GM12878 (cell line): Measurements from ENCODE around the gene NCAM1.

ENCODE experiments used
- CBX3 ChIP-seq: fragments of 200-600 bp; sonication (generic); IDR thresholded peaks from 2 replicates; pipeline ENCODE4 v1.6.1; 2016; ENCODE audit warnings: low read depth, borderline replicate concordance
- CBX5 ChIP-seq: sonication (generic); IDR thresholded peaks from 2 replicates; pipeline ENCODE4 v1.6.1; 2016; ENCODE audit warnings: low read depth, moderate library complexity, mild to moderate bottlenecking, inconsistent platforms
- CTCF ChIP-seq, 3 experiments: IDR thresholded peaks in 2 of 3; conservative IDR thresholded peaks in 1 of 3; 2 replicates each; pipeline ENCODE4 v1.5.1; 2011; ENCODE audit warnings: low read depth in 3 of 3, low read length in 3 of 3, mild to moderate bottlenecking in 3 of 3, control low read depth in 2 of 3, moderate library complexity in 2 of 3, inconsistent platforms in 1 of 3, mixed read lengths in 1 of 3; ENCODE audit not compliant: control insufficient read depth in 2 of 3, insufficient read depth in 1 of 3; ENCODE audit errors: extremely low read depth in 1 of 3
- EGR1 ChIP-seq, 2 experiments: IDR thresholded peaks; 1 replicate in 1 of 2; 2 replicates in 1 of 2; pipeline ENCODE4 v1.6.1; 2011 to 2012; ENCODE audit warnings: low read depth in 2 of 2, low read length in 2 of 2, borderline replicate concordance in 1 of 2, mild to moderate bottlenecking in 1 of 2, moderate library complexity in 1 of 2
- POLR2A ChIP-seq: IDR thresholded peaks from 2 replicates; pipeline ENCODE4 v1.6.1; 2011; ENCODE audit warnings: low read depth, mild to moderate bottlenecking, low read length
- SP1 ChIP-seq: IDR thresholded peaks from one replicate; pipeline ENCODE4 v1.6.1; 2011; ENCODE audit warnings: low read depth, low read length
- STAT3 ChIP-seq: IDR thresholded peaks from 2 replicates; pipeline ENCODE4 v1.6.1; 2011; ENCODE audit warnings: low read depth, low read length, improper control_type of control experiment
- USF1 ChIP-seq: IDR thresholded peaks from 2 replicates; pipeline ENCODE4 v1.6.1; 2011; ENCODE audit warnings: borderline replicate concordance, low read depth, mild to moderate bottlenecking, moderate library complexity, mixed read lengths, low read length; ENCODE audit not compliant: insufficient read depth; ENCODE audit errors: extremely low read length
- ZBTB11 ChIP-seq: fragments of 450-650 bp; formaldehyde crosslinking; IDR thresholded peaks from 2 replicates; pipeline ENCODE4 v1.5.0; 2022; ENCODE audit warnings: mild to moderate bottlenecking, missing genetic modification characterization

- TF ChIP-seq CBX5: no peak
- TF ChIP-seq CBX3: no peak
- no peak for TF ChIP-seq CTCF (IDR thresholded peaks at IDR 0.05 in 2 of 3, conservative IDR thresholded peaks at IDR 0.05 in 1 of 3; ENCODE audit: control insufficient read depth in 2 of 3, extremely low read depth in 1 of 3, insufficient read depth in 1 of 3, low read depth in 3 of 3, low read length in 3 of 3)
- no peak for TF ChIP-seq ZBTB11
- no peak for TF ChIP-seq USF1
- no peak for TF ChIP-seq STAT3
- TF ChIP-seq SP1: no peak
- no peak for TF ChIP-seq EGR1 (IDR thresholded peaks at IDR 0.05; ENCODE audit: borderline replicate concordance in 1 of 2, low read depth in 2 of 2, low read length in 2 of 2)
- TF ChIP-seq POLR2A: no peak
These were observed 326.6 kb downstream of the NCAM1 start for GRCh38 chr11:113287801-113288200.
